Lung microvascular endothelial cell (primary cell): ENCODE measurements around the gene SERTAD4. TPM values are rescaled to one million over a fixed set of nuclear protein-coding genes. Genes with fewer than 3 reads are reported as not detected.
"Not testable (repeated sequence)": the region's sequence is repeated elsewhere in the genome, so short reads cannot be mapped to it uniquely, and the experiment has no call there.

Experiments used
- DNase-seq, 2 donors: peaks; one replicate each; pipeline versions ENCODE4 v3.0.0 to v3.0.0-alpha.2; 2010; ENCODE audit warnings: low read depth in 2 of 2
- total RNA-seq: library from RNA; depleted of rRNA; stranded (reverse); fragments of >200 nt; gene quantifications from 2 replicates; pipeline ENCODE4 v1.2.1, GENCODE V29; 2014

The SERTAD4 gene
- under 0.01 and 0.22 TPM in 2 replicates for total RNA-seq

DNA sequence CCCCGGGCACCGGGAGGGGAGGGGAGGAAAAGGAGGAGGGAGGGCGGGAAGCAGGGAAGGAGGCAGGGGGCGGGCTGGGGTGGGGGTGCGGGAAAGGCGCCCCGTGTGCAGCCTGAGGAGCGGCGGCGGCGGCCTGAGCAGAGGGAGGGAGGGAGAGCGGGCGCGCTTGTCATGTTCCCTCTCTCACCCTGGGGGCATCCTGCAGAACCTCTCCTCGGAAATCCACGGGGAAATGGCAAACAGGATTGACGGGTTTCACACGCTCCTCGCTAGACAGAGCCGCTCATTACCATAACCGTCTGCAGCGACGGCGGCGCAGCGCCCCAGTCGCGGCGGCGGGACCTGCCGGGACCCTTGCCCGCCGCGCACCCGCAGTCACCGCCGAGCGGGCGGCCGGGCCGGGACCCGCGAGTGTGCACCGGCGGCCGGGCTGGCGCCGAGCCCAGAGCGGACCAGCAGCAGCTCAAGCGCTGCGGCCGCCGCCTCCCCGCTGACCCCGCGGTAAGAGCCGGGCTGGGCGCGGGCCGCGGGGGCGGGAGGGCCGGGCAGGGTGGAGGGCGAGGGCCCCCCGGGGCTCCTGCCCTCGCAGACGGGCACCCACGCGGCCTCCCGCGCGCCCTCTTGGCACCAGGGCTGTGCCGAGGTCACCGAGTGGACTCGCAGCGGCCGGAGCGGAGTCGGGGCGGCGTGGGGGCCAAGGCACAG lies at the start of gene SERTAD4:
Gene SERTAD4, plus strand, starts transcription at position 286 of the 705 bp plus-strand sequence. CDS start 5,165 bp downstream, outside the sequence.
- peak; percentile 30 to 63 for DNase-seq

DNA sequence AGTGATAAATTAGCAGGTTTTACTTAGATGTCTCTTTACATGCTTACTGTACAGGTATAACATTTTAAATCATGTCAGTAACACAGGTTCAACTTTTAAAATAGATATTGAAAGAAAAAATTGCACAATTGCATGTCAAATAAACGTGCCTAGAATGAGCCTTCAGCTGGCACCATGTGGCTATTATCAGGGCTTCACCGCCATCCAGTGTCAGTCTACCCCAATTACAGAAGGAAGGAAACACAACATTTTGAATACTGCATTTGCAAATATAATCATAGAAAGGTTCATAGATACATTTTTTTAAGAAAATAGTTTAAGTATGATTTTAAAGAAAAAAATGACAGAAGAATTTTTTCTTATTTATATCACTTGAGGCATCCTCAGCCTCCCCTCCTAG lies 47.5 kb upstream of the SERTAD4 start:
- no peak for DNase-seq

DNA sequence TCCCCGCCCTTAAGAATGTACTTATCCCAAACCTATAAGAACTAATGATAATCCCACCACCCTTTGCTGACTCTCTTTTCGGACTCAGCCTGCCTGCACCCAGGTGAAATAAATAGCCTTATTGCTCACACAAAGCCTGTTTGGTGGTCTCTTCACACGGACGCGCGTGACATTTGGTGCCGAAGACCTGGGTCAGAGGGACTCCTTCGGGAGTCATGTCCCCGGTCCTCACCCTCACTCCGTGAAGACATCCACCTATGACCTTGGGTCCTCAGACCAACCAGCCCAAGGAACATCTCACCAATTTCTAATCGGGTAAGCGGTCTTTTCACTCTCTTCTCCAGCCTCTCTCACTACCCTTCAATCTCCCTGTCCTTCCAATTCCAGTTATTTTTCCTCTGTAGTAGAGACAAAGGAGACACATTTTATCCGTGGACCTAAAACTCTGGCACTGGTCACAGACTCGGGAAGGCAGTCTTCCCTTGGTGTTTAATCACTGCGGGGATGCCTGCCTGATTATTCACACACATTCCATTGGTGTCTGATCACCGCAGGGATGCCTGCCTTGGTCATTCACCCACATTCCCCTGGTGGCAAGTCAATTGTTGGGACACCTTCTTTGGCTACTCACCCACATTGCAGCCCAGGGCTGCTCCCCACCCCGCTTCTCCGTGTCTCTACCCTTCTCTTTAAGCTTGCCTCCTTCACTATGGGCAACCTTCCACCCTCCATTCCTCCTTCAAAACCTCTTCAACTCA lies 44.6 kb upstream of the SERTAD4 start:
- DNase-seq: peak in 1 of 2 donors; percentile 3

DNA sequence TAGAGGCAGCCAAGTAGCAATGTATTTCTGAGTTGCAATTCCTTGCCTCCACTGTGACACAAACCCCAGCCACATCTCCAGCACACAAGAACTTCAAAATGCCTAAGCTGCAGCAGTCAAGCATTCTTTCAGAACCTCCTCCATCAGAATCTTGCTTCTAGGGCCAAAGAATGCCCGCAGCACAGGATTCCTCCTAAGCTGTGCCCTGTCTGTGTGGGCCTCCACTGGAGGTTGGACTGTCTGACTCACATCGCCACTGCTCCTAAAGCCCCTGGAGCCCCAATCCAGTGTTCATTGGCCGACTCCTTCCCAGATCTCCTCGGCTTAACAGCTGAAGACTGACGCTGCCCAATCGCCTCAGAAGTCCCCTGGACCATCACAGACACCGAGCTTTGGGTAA lies 43.2 kb upstream of the SERTAD4 start:
- no peak for DNase-seq

DNA sequence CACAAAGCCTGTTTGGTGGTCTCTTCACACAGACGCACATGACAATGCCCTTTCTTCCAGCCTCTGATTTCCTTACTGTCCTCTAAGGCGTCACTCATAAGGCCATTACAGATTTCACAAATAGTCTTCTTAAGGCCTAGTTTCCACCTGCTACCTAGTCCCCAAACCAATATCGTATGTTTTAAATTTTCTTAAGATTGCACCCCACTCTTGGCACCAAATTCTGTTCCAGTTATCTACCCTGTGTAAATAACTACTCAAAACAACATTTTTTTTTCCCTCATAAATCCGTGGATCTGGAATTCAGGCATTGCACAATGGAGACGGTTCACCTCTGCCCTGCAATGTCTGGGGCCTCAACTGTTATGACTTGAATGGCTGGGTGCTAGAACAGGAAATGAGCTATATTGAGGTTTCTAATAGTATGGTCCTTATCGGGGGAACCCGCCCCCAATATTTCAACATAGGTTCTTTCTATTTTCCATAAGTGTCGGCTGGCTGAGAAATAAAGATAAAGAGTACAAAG lies 36.9 kb upstream of the SERTAD4 start:
- DNase-seq: no peak

DNA sequence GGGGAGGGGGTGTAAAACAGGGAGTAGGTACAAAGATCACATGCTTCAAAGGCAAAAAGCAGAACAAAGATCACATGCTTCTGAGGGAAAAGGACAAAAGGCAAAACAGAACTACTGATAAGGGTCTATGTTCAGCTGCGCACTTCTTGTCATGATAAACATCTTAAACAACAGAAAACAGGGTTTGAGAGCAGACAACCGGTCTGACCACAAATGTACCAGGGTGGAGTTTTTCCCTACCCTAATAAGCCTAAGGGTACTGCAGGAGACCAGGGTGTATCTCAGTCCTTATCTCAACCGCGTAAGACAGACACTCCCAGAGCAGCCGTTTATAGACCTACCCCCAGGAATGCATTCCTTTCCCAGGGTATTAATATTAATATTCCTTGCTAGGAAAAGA lies 36.3 kb upstream of the SERTAD4 start:
- not testable (repeated sequence) for DNase-seq

DNA sequence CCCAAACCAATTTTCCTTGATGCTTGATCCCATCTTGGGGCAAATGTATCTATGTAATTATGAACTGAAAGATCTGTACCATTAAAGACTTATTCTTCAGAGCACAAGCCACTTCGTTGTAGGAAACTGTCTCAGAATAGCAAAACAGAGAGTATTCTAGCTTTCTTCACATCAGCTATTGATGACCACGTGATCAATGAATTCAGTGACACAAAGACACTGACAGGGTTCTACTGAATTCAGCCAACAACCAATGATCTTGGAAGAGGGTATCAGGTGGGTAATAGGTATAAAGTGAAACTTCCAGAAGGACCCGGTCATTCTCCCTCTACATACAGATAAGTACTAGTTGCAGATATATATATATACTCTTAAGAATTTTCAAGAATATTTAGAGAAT lies 33.8 kb upstream of the SERTAD4 start:
- DNase-seq: no peak

DNA sequence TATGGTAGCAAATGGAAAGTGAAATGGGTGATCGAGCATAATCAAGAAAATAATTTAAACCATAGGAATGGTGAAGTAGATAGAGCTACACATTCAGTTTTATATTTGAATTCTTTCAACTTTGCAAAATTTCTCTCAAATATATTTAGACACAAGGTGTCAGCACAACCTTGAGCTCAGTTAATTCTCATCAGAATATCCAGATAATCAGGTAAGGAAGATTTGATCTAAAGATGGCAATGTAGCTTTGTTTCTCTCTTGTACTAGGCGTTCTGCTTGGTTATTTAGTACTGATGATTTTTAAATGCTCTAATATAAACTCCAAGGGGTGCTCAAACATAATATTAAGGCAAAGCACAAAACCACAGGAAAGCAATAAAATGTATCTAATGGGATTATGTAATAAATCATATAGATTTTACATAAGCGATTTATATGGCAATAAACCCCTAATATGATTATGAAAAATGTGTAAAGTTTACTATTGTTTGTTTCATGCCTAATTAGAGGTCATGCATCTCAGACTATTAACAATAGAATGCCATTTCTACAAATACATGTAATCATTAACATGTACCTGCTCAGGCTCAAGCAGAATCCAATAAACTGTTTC lies 32.4 kb upstream of the SERTAD4 start:
- no peak for DNase-seq

DNA sequence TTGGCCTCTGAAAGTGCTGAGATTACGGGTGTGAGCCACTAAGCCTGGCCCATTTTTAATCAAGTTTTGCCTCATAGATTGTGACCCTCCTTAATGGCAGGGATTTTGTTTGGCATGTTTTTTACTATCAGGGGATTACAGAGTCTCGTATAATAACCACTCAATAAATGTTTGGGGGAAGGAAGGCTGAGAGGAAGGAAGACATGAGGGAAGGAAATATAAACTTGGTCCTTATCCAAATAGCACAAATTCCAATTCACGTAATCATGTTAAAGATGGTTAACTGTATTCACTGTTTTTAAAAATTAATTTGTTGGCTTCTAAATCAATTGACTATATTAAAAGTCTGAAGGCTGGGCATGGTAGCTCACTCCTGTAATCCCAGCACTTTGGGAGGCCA lies 30.9 kb upstream of the SERTAD4 start:
- no peak for DNase-seq

DNA sequence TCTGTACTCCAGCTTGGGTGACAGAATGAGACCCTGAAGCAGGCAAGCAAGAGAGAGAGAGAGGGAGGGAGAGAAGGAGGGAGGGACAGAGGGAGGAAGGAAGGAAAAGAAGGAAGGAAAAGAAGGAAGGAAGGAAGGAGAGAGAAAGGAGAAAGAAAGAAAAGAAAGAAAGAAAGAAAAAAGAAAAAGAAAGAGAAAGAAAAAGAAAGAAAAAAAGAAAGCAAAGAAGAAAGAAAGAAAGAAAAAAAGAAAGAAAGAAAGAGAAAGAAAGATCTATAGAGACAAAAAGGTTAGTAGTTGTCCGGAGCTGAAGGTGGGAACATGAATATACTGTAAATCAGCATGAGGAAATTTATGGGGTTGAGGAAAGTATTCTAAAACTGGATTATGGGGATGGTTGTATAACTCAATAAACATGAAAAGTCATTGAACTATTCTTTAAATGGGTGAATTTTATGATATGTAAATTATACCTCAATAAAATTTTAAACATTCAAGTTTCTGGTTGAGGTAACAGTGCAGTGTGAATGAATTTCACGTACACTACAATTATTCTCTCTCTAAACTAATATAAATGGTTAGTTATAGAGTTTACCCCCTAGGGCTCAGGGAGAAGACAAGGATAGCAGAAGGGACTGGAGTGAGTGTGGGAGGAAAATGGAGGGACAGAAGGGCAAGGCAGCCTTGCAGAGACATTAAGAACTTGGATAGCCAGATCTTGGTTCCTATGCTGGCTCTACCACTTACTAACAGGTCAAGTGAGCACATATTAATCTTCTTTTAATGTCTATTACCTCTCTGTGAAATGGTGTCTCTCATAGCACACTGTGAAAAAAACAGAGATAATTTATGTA lies 24.8 kb upstream of the SERTAD4 start:
- DNase-seq: no peak

DNA sequence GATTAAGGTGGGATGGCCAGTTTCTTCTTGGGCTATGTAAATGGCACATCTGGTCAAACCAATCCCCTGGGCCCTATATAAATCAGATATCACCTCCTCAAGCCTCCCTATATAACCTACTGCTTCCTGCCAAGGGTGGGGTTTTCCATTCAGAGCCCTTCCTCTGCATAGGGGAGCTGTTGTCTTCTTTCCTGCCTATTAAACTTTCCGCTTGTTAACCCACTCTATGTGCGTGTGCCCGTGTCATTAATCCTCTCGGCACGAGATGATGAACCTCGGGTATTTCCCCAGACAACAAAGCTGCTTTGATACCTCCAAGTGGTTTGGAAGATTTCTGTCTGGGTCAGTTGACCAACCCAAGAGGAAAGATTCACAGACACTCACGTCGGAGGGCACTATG lies 19.3 kb upstream of the SERTAD4 start:
- DNase-seq: no peak

DNA sequence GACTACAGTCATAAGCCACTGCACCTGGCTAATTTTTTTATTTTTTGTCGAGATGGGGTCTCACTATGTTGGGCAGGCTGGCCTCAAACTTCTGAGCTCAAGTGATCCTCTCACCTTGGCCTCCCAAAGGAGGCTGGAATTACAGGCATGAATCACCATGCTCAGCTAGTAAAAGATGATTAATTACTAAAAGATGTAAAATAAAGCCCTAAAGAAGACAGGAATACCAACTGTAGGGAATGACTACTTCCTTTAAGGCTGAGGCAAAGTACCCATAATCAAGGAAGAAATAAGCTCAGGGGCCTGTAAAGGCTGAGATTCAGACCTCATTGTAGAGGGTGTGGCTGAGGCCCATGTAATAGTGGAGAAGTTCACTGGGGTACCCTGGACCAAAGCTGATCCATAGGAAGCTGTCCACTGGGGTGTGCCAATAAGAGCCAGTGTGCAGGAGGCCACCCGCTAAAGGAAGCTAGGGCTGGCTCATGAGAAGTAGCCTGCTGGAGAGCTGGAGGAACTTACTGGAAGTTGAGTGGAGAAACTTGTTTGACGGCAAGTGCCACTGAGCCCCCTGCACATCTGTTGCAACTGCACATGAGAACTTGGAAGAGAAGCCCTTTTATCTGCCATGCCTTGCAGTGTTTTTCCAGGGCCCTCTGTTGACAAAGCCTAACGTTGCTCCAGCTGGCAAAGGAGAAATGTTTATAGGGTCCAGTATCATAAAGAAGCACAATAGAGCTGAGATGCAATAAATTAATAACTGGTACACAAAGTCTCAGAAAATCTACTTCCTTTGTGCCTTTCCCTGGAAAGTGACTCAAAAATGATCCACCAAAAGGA lies 17.8 kb upstream of the SERTAD4 start:
- no peak for DNase-seq

DNA sequence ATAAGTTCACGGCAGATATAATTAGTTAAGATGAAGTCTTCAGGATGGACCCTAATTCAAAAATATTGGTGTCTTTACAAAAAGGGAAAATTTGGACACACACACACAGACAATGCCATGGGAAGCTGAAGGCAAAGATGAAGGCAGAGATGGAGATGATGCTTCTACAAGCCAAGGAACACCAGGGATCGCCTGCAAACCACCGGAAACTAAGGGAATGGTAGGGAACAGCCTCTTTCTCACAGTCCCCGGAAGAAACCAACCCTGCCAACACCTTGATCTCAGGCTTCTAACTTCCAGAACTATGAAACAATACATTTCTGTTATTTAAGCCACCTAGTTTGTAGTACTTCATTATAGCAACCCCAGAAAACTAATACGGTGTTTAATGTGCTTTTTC lies 15.1 kb upstream of the SERTAD4 start:
- DNase-seq: no peak

DNA sequence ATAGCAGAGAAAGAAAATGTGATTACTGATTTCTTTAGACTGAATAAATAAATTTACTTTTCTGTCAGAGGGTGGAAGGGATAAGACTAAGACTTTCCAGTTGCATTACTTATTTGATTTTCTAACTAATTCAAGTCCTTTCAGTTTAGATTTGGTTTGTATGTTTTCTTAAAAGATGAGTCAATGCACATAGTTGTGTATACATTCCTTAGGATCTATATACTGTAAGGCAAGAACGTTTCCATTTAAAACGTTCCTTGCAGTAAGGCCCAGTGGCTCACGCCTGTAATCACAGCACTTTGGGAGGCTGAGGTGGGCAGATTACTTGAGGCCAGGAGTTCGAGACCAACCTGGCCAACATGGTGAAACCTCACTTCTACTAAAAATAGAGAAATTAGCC lies 14.5 kb upstream of the SERTAD4 start:
- no peak for DNase-seq

DNA sequence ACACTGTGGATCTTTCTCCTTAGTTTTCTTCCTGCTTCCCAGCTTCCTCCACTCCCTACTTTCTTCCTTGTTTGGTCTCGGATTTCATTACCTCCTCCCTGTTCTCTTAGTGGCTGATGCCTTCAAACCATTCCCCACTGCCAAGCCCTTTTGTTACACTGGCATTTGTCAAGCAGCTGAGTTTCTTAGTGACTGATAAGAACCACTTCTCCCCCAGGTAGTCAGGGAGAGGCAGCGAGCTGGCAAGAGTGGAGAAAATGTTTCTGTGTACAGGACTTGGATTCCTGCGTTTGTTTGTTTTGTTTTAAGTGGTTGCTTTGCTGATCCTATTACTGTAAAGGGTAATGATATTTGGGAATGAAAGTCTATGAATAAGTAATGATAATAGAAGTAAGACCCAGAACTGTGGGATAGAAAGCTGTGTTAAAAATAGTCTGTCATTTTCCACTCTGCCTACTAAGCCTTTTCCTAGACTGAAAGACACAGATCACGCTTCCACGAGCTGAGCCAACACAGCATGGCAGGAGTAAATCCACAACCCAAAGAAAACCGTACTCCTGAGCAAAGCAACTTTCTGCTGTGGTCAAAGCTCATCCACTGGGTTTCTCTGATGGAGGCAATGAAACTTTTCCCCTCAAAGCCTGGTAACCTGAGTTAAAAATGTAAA lies 10.1 kb upstream of the SERTAD4 start:
- DNase-seq: no peak

DNA sequence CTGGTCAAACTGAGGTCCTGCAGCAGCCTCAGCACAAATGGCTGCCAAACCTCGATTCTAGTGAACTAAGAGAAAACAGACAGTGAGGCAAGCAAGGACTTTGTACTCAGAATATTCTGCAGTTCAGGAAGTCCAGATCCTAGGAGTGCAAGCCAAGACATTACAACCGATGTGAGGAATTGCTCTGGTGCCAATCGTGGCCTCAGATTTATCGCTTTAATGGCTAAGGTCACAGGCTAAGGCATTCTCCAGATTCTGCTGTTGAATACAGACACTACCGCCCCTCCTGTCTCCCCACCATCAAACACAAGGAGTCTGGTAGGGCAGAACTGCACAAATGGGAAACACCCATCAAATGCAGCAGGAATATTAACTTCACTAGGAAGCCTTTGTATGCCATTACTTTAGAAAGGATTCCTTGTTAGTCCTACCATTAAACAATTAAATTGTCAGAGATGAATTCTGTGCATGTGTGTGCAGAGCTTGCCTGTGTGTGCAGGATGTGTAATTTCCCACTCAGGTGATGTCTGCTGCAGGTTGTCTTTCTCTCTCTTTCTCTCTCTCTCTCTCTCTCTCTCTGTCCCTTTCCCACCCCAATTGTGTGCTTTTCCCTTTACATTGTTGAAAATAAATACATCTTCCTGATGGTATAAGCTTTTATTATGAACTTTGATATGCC lies 9.2 kb upstream of the SERTAD4 start:
- DNase-seq: no peak

DNA sequence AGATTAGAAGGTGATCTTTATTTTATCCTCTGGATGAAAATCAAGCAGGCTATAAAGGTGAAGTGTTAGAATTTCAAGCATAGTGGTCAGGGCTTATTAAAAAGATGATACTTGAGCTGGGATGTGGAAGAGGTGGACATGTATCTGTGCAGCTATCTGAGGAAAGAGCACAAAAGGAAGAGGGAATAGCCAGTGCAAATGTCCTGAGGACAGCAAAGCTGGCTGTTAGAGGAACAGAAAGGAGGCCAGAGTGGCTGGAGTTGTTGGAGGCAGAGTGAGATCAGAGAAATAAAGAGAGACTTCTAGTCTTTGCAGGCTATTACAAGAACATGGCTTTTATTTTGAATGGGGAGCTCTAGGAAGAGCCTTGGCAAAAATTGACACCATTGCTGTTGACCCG lies 4.4 kb upstream of the SERTAD4 start:
- no peak for DNase-seq

DNA sequence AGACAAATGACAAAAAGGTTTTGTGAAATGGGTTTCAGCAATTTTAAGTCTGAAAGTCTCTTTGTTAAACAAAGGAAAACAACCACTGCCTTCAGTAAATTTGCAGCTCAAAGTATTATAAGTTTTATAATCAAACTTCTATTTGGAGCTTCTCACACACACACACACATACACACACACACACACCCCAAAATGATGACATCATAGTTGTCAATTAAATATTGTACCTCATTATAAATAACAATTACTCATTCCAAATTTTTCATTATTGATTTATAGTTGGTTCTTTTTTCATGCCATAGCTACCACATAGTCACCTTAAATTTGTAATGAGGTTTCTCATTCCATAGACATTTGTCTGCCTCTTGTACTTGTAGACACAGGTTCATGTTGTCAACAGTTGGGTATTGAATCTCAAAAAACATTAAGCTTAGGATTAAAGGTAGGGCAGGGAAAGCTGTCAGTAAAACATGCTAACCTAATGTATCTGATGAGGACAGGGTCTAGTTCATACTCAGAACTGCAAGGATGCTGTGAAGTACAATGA lies 2.4 kb upstream of the SERTAD4 start:
- no peak for DNase-seq

DNA sequence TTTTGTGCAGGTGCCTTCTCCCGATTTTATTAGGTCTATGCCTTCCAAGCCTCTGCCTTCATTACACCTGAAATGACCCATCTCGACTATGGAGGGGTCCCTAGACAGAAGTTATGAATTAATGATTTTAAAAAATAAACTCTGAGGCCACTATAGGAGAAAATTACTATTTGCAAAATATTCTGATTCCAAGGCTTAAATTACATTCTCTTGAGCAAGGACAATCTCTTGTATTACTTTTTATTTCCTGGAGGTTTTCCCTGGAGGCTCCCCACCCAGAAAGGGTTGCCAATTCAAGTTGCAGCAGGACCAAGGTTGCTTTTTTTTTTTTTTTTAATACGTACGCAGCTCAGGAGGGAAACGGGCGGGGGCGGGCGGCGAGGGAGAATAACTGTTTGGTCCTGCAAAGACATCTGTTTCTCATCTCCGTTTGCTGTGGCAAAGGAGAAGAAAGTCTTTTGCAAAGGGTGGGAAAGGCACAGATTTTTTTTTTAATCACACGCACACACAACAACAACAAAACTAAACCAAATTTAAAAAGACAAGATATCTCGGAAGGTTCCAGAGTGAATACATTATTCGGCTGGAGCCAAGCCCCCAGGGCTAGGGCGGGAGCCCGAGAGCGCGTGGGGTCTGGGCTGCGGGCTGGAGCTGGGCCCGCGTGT lies 618 bp upstream of the SERTAD4 start:
- peak in 1 of 2 donors; percentile 40 for DNase-seq
